GM18870 (cell line): ENCODE data around the gene ESRRA.
A peak's percentile ranks its signal among the peaks of the same experiment; 100 is the strongest.
"Not testable (repeated sequence)": the region's sequence is repeated elsewhere in the genome, so short reads cannot be mapped to it uniquely, and the experiment has no call there.

Experiments used
- ATAC-seq: cut with Tn5 transposase; IDR thresholded peaks from one replicate; pipeline ENCODE4 v1.9.1; 2021; ENCODE audit warnings: moderate library complexity; ENCODE audit not compliant: unreplicated experiment

Gene ESRRA

DNA sequence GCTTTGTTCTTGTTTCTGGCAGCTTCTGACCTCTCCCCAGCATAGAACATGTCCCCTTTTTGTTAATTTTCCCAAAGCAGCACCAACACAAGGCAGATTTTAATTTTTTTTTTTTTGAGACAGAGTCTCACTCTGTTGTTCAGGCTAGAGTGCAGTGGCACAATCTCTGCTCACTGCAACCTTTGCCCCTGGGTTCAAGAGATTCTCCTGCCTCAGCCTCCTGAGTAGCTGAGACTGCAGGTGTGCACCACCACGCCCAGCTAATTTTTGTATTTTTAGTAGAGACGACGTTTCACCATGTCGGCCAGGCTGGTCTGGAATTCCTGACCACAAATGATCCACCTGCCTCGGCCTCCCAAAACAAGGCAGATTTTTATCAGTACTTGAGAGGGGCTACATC lies 2.5 kb downstream of the ESRRA start:
- not testable (repeated sequence) for ATAC-seq

DNA sequence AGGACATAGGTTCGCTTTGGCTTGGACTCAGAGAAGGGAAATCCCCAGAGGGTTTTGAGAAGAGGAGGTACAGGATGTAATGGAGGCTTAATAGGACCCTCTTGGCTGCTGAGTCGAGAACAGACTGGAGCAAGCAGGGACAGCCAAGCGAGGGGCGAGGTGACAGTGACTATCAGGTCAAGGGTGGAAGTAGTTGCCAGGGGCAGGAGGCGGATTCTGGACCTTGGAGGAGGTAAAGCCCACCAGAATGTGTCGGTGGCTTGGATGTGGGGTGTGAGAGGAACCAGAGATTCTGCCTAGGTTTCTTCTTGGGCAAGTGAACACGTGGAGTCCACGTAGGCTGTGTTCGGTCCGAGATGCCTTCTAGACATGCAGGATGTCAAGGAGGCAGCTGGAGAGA lies 7.6 kb downstream of the ESRRA start:
- no peak for ATAC-seq

DNA sequence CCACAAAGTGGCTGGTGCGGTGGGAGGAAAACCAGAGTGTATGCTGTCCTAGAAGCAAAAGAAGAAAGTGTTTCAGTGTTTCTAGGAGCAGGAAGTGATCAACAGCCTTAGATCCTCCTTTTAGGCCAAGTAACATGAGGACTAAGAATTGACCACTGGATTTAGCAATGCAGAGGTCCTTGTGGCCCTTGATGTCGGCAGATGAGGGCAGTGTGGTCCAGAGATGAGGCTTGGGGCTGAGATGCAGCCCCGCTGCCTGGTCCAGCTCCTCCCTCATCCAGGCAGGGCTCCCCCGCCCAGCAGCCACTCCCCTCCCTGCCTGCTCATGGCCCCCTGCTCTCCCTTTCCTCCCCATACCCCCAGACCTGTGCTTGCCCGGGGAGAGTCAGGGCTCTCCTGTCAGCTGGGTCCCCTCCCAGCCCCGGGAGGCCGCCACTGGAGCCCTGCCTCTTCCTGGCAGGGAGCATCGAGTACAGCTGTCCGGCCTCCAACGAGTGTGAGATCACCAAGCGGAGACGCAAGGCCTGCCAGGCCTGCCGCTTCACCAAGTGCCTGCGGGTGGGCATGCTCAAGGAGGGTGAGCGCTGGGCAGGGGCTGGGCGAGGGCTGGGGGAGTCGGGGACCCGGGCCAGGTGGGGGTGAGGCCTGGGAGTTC lies 8.3 kb downstream of the ESRRA start:
- ATAC-seq = no peak

DNA sequence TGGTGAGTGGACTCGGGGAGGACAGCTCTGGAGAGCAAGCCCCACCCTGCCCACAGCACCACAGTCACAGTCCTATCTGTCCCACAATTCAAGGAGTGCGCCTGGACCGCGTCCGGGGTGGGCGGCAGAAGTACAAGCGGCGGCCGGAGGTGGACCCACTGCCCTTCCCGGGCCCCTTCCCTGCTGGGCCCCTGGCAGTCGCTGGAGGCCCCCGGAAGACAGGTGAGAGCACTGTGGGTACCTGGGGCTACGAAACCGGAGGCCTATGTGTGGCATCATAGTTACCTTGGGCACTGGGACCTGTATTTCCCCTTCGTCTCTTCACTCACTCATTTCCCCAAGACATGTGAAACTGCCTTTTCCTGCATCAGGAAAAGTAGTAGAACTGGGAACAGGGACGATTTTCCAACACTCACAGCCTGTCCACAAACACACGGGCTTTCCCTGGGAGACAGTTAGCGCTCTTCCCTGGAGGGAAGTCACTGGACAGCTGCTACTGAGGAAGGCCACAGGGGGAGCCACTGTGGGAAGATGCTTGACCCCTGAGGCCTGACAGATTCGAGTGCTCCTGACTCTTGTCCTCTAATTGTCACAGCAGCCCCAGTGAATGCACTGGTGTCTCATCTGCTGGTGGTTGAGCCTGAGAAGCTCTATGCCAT lies 9.0 kb downstream of the ESRRA start:
- no peak for ATAC-seq

DNA sequence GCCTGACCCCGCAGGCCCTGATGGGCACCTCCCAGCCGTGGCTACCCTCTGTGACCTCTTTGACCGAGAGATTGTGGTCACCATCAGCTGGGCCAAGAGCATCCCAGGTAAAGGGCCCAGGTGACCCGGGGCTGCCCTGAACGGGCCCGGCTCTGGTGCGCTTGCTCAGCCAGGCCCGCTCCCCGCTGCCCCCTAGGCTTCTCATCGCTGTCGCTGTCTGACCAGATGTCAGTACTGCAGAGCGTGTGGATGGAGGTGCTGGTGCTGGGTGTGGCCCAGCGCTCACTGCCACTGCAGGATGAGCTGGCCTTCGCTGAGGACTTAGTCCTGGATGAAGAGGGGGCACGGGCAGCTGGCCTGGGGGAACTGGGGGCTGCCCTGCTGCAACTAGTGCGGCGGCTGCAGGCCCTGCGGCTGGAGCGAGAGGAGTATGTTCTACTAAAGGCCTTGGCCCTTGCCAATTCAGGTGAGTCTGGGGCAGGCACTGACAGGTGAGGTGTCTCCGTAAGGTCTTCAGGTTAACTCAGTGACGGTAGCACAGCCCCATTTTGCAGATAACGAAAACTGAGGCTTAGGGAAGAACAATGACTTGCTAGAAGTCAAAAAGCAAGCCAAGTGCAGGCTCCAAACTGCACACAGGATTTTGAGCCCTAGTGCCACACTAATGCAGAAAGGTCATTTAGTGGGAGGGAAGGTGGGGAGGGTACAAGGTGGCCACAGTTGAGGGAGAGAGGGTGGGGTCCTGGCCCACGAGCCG lies 9.7 kb downstream of the ESRRA start:
- no peak for ATAC-seq

DNA sequence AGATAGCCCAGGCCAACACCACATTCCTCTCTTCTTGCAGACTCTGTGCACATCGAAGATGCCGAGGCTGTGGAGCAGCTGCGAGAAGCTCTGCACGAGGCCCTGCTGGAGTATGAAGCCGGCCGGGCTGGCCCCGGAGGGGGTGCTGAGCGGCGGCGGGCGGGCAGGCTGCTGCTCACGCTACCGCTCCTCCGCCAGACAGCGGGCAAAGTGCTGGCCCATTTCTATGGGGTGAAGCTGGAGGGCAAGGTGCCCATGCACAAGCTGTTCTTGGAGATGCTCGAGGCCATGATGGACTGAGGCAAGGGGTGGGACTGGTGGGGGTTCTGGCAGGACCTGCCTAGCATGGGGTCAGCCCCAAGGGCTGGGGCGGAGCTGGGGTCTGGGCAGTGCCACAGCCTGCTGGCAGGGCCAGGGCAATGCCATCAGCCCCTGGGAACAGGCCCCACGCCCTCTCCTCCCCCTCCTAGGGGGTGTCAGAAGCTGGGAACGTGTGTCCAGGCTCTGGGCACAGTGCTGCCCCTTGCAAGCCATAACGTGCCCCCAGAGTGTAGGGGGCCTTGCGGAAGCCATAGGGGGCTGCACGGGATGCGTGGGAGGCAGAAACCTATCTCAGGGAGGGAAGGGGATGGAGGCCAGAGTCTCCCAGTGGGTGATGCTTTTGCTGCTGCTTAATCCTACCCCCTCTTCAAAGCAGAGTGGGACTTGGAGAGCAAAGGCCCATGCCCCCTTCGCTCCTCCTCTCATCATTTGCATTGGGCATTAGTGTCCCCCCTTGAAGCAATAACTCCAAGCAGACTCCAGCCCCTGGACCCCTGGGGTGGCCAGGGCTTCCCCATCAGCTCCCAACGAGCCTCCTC lies 10.6 kb downstream of the ESRRA start:
- not testable (repeated sequence) for ATAC-seq

DNA sequence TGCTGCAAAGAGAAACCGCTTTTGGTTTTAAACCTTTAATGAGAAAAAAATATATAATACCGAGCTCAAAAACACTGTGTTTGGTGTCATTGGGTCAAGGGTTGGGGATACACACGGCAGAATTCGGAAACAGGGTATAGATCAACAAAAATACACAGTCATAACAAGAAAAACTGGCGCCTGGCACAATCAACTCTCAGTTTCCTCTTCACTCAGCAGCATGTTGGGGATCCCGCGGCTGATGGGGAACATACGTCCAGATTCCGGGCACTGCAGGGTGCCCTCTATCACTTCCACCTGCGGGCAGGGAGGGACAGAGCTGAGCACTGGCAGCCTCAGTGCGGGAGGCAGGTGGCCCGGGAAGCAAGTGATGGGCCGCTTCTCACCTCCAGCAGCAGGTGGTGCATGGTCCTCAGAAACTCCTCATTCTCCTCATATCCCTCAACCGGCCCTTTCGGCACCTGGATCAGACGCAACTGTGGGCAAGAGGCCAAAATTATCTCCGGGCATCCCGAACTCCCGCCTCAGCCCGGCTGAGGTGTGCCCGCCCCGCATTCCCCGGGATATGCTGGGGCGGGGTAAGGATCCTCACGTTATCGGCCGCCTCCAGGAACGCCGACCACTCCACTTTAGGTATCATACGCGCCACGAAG lies 11.5 kb downstream of the ESRRA start:
- ATAC-seq = no peak

DNA sequence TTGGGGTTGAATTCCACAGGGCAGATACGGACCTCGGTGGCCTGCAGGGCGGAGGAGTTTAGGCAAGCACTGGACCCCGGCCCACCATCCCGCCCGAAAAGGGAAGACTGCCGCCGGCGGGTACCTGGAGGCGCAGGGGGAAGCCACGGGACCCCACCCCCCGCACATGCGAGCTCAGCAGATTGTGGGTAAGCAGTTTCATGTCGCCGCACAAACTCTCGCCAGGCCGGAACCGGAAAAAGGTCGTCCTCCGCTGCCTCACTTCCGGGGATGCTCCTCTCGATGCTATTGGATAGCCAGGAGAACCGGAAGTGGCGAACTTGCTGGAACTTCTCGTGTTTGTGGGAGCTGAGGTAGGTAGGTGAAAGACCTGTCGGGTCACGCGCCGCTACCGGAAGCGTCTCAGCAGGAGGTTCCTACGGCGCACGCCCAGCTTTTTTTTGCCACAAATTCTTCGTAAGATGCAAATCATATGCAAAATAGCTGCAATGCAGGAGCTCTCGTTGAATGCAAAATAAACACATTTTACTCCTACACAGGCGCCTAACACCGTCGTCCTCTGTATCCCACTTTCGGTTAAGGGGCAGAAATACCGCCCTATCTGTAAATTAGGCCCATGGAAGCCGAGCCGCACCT lies 12.1 kb downstream of the ESRRA start, which contains the start of gene TRMT112:
Gene TRMT112 (minus strand): TSS at position 235 of the 636 bp plus-strand sequence. CDS start 33 bp downstream, at position 202.
- peak; percentile 73 for ATAC-seq

DNA sequence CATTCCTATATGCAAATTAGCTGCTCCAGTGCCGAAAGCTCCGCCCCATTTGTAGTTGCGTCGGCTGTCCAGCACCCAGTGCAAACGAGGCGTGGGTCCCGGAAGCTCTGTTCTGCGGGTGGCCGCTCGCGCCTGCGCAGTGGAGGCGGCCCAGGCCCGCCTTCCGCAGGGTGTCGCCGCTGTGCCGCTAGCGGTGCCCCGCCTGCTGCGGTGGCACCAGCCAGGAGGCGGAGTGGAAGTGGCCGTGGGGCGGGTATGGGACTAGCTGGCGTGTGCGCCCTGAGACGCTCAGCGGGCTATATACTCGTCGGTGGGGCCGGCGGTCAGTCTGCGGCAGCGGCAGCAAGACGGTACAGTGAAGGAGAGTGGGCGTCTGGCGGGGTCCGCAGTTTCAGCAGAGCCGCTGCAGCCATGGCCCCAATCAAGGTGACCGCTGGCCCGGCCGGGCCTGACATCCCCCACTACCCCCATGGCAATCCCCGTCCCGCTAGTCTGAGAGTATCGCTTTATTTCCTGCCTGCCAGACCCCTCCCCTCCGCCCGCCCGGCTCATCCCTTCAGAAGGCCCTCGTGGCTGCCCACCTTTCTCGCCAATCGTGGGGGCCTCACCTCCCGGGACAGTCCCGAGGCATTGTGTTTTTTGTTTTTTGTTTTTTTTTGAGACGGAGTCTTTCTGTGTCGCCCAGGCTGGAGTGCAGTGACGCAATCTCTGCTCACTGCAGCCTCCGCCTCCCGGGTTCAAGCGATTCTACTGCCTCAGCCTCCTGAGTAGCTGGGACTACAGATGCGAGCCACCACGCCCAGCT lies 12.8 kb downstream of the ESRRA start, which contains the start of gene PRDX5:
Gene PRDX5 (plus strand): TSS at position 161 of the 805 bp plus-strand sequence. CDS start 95 bp downstream, at position 256.
- peak; percentile 46 for ATAC-seq

DNA sequence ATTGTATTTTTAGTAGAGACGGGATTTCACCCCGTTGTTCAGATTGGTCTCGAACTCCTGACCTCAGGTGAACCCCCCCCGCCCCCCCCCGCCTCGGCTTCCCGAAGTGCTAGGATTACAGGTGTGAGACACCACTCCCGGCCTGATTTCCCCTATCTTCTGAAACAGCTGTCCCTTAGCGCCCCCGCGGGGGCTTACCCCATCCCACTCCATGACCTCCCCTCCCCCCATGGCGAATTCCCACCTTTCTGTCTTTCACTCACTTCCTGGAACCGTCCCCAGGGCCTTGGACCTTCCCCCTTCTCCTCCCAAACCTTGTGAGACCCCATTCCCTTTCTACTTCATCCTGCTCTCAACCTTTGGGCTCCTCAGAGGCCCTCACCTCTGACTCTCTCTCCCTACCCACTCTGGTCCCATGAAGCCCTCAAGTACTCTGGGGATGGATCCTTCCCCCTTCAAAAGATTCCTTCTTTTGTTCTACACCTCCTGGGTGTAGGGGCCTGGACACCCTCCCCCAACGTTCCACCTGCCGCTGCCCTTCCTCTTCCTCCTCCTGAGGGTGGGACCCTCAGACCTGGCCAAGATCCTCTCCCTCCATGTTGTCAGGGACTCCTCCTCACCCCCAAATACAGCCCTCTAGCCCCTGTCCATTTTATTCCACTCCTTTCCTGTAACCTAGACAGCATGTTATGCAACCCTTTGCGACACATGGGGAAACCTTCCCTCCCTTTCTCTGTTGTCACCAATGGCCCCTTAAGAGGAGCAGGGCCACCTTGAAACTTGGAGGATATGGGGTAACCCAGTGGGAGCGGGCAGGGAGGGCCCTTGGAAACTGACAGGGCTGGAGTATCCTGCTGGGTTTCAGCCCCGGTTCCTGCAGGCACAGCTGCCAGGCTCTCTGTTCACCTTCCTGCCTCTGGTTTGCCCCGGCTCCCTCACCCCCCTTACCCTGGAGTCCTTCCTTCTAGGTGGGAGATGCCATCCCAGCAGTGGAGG lies 13.7 kb downstream of the ESRRA start:
- no peak for ATAC-seq

DNA sequence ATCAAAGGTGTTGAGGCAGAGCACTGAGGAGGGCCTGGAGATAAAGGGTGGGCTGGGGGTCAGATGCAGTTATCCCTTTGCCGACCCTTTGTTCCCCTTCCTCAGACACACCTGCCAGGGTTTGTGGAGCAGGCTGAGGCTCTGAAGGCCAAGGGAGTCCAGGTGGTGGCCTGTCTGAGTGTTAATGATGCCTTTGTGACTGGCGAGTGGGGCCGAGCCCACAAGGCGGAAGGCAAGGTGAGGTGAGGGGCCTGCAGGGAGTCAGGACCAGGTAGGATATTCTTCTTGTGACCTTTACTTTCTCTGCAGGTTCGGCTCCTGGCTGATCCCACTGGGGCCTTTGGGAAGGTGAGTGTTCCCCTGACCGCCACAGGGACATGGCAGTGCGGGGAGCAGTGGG lies 15.2 kb downstream of the ESRRA start:
- ATAC-seq = no peak

DNA sequence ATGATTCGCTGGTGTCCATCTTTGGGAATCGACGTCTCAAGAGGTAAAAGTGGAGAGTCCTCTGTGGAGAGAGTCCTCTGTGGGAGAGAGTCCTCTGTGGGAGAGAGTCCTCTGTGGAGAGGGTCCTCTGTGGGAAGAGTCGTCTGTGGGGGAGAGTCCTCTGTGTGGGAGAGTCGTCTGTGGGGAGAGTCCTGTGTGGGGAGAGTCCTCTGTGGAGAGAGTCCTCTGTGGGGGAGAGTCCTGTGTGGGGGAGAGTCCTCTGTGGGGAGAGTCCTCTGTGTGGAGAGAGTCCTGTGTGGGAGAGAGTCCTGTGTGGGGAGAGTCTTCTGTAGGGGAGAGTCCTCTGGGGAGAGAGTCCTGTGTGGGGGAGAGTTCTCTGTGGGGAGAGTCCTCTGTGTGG lies 15.7 kb downstream of the ESRRA start:
- no peak for ATAC-seq

DNA sequence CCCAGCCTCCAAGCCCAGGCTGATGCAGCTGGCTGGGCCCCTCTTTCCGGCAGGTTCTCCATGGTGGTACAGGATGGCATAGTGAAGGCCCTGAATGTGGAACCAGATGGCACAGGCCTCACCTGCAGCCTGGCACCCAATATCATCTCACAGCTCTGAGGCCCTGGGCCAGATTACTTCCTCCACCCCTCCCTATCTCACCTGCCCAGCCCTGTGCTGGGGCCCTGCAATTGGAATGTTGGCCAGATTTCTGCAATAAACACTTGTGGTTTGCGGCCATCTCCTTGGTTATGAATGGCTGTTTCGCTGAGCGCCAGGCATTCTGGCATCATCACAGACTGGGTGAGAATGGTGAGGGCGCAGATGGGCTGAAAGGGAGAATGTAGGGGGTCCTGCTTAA lies 16.2 kb downstream of the ESRRA start:
- ATAC-seq = no peak

DNA sequence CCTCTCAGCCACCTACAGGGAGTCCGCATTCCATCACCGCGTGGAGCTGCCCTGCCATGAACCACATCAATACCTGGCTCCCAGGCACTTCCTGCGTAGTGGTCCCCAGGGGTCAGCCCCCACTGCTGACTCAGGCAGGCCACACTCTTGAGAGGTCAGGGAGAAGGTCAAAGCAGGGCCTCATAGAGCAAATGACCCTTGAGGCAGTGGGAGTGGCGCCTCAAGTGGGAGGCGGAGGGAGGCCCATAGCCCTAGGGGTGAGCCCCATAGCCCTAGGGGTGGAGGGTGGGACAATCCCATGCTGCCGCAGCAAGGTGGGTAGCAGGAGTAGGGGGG lies 17.6 kb downstream of the ESRRA start:
- no peak for ATAC-seq

DNA sequence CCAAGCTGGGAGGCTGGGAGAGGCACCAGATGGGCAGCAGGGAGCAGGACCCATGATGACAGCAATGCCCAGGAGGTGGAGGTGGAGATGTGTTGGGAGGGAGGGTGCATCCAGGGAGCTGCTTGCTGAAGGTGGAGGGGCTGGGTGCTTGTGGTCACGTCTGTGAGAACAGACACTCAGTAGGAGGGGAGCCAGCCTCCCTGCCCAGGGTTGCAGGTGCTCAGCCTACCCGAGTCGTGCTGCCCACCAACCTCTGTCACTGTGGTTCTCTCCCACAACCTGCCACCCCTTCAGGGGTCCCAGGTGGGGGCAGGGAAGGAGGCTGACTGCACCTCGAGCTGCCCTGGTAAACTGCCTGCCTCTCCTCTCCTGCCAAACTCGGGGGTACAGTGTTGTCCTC lies 18.0 kb downstream of the ESRRA start:
- no peak for ATAC-seq

DNA sequence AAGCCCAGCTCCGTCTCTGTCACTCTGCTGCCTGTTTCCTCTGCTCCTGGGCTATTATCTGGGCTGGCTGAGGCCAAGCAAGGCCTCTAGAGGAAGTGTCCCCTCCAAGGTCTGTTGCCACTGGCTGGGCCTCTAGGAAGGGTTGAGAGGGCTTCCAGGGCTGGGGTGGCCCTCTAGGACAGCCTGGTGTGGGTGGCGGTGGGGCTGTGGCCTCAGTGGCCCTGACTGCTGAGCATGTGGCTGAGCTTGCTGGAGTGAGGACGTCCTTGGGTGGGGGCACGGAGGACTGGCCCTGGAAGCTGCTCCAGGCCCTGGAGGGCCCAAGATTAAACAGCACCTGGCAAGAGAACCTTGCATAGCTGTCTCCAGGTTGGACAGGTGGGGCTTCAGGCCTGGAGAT lies 18.7 kb downstream of the ESRRA start:
- ATAC-seq = not testable (repeated sequence)

DNA sequence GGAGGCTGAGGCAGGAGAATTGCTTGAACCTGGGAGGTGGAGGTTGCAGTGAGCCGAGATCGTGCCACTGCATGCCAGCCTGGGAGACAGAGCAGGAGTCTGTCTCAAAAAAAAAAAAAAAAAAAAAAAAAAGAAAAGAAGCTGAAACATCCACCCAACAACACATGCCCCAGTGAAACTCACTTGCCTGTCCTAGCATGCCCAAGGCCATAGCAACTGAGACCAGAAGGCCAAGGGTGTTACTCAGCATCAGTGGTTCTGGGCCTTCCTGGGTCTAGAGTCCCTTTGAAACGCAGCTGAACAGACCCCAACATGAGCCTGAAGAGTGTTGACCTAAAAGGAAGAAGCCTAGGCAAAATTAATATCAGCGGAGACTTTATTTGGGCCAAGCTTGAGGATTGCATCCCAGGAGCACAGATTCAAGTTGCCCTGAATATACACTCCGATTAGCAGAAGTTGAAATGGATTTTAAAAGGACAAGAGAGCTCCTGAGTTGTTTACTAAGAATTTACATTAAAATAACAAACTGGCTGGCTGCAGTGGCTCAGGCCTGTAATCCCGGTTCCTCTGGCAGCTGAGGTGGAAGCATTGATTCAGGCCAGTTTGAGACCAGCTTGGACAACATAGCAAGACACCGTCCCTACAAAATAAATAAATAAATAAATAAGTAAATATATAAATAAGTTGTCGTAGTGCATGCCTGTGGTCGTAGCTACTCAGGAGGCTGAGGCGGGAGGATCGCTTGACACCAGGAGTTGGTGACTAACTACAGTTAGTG lies 19.6 kb downstream of the ESRRA start:
- ATAC-seq = no peak
